SHP77 treated with DMSO at 0.1 percent for 48 hours (cell line): ENCODE measurements around the gene DSCAML1.
"Not testable (repeated sequence)": the region's sequence is repeated elsewhere in the genome, so short reads cannot be mapped to it uniquely, and the experiment has no call there.

ENCODE experiments used
- DNase-seq: peaks from one replicate; lab custom pipeline; 2025; lab: John Stamatoyannopoulos, UW

The DSCAML1 gene

GRCh38 chr11:117421476-117421875 lies 375.5 kb downstream of the DSCAML1 start:
- no peak for DNase-seq

- DNase-seq, result no peak
Measured at GRCh38 chr11:117421041-117421440, 376.0 kb downstream of the DSCAML1 start.

GRCh38 chr11:117420598-117420997 lies 376.4 kb downstream of the DSCAML1 start:
- DNase-seq, result no peak

GRCh38 chr11:117420143-117420485 lies 376.9 kb downstream of the DSCAML1 start:
- no peak for DNase-seq

GRCh38 chr11:117419482-117420142 lies 377.4 kb downstream of the DSCAML1 start:
- DNase-seq, result no peak

- no peak for DNase-seq
Measured at GRCh38 chr11:117418737-117419481, 378.1 kb downstream of the DSCAML1 start.

GRCh38 chr11:117417856-117418255 lies 379.2 kb downstream of the DSCAML1 start:
- no peak for DNase-seq

GRCh38 chr11:117417342-117417741 lies 379.7 kb downstream of the DSCAML1 start:
- no peak for DNase-seq

GRCh38 chr11:117415358-117415896 lies 381.6 kb downstream of the DSCAML1 start:
- no peak for DNase-seq

- DNase-seq, result no peak
Measured at GRCh38 chr11:117414724-117415123, 382.3 kb downstream of the DSCAML1 start.

GRCh38 chr11:117413616-117414015 lies 383.4 kb downstream of the DSCAML1 start:
- no peak for DNase-seq

GRCh38 chr11:117412653-117413275 lies 384.3 kb downstream of the DSCAML1 start:
- no peak for DNase-seq

GRCh38 chr11:117412176-117412575 lies 384.8 kb downstream of the DSCAML1 start:
- DNase-seq, result no peak

- DNase-seq, result no peak
Measured at GRCh38 chr11:117411736-117412135, 385.3 kb downstream of the DSCAML1 start.

GRCh38 chr11:117410861-117411710 lies 385.9 kb downstream of the DSCAML1 start:
- DNase-seq, result no peak

GRCh38 chr11:117410238-117410637 lies 386.8 kb downstream of the DSCAML1 start:
- DNase-seq, result no peak

- DNase-seq, result no peak
Measured at GRCh38 chr11:117409511-117409910, 387.5 kb downstream of the DSCAML1 start.

GRCh38 chr11:117408356-117408755 lies 388.7 kb downstream of the DSCAML1 start:
- DNase-seq, result no peak

- no peak for DNase-seq
Measured at GRCh38 chr11:117407016-117407415, 390.0 kb downstream of the DSCAML1 start.

- DNase-seq, result not testable (repeated sequence)
Measured at GRCh38 chr11:117405898-117406297, 391.1 kb downstream of the DSCAML1 start.

- not testable (repeated sequence) for DNase-seq
Measured at GRCh38 chr11:117399100-117399840, 397.7 kb downstream of the DSCAML1 start.
